Measurements from ENCODE around the gene DDX49.
"Not testable (repeated sequence)": the region's sequence is repeated elsewhere in the genome, so short reads cannot be mapped to it uniquely, and the experiment has no call there.

DDX49 gene

DNA sequence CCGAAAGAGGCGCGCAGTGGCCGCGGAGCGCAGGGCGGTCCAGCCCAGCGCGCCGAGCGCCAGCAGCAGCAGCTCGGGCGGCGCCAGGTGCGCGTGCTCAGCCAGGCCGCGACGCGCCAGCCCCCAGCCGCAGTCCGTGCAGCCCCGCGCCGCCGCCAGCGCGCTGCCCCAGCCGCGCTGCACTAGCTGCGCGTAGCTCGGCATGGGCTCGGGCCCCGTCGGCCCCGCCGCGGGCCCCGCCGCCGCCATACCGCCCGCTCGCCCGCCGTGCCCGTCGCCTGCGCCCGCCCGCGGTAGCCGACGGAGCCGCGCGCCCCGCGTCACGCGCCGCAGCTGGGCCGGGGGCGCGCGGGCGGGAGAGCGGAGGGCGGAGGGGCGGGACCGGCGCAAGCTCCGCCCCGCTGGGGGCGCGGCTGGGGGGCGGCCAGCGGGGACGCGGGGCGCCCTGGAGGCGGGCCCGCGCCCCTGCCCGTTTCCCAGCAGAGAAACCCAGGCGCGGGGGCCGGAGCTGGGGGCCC lies 23.6 kb upstream of the DDX49 start, which contains the start of gene CERS1:
TSS of gene CERS1 (minus strand) at position 335 of the 518 bp plus-strand sequence. CDS start at position 249, 86 bp downstream.
- DNase-seq, result no peak

DNA sequence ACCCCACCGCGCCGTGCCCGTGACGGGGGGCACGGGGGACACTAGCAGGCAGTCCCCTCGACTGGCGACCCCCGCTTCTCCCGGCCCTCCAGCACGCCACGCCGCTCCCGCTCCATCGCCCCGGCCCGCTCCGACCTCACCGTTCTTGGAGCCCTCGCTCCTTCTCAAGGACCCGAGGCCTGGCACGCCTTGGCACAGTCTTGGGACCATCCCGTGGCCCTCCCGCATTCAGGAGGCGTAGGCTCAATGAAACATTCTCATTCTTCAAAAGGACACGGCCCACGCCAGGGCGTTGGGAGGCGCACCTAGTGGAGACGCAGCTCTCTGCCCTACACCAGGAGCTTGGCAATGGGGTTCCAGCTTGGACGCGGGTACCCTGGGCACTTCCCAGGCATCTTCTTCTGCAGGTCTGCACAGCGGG lies 23.1 kb upstream of the DDX49 start:
- DNase-seq, result no peak

DNA sequence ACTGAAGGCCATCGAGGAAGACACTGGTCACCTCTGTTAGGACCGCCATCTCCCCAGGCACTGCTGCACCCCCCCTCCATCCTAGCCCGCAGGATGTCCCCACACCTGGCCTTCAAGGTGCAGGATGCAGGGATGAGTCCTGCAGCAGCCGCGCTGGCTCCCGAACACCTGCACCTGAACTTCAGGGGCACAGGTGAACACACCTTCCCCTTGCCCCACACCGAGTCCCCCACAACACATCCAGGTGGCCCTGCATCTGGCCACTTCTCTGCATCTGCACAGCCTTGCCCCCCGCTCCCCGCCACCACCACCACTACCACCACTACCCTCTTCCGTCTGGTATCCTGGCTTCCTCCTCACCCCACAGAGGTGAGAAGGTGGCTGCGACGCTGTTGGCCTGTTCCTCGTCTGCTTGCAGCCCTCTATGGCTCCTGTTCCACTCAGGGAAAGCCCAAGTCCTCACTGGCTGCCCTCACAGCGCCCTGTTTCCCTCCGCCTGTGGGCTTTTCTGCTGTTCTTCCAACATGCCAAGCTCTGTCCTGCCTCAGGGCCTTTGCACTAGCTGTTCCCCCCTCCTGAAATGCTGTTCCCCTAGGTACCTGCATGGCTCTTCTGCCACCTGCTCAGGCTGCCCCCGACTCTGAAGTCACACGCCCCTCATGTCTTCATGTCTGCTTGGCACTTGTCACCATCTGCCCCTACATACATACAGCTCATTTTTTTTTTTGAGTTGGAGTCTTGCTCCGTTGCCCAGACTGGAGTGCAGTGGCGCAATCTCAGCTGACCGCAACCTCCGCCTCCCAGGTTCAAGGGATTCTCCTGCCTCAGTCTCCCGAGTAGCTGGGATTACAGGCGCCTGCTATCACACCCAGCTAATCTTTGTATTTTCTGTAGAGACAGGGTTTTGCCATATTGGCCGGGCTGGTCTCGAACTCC lies 22.2 kb upstream of the DDX49 start:
- DNase-seq, result no peak

DNA sequence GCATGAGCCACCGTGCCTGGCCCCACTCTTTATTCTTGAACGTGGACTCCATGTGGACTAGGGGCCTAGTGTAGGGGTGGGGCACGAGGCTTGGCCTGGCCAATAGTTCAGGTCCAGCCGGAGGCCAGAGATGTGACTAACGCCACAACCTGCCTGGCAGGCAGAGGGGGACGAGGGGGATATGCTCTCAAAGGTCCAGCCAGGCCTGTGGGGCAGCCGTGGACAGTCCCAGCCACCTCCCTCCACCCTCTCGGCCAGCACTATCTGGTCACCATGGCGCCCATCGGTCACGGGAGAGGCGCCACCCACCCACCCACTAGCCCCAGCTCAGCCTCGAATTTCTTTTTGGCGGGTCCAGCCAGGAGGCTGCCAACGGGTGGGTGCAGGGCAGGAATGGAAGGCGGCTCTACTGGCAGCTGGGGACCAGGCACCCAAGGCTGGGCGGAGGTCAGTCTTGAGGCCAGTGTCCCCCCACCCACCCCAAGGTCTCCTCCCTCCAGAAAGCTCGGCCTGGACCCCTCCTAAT lies 21.4 kb upstream of the DDX49 start:
- no peak for DNase-seq

DNA sequence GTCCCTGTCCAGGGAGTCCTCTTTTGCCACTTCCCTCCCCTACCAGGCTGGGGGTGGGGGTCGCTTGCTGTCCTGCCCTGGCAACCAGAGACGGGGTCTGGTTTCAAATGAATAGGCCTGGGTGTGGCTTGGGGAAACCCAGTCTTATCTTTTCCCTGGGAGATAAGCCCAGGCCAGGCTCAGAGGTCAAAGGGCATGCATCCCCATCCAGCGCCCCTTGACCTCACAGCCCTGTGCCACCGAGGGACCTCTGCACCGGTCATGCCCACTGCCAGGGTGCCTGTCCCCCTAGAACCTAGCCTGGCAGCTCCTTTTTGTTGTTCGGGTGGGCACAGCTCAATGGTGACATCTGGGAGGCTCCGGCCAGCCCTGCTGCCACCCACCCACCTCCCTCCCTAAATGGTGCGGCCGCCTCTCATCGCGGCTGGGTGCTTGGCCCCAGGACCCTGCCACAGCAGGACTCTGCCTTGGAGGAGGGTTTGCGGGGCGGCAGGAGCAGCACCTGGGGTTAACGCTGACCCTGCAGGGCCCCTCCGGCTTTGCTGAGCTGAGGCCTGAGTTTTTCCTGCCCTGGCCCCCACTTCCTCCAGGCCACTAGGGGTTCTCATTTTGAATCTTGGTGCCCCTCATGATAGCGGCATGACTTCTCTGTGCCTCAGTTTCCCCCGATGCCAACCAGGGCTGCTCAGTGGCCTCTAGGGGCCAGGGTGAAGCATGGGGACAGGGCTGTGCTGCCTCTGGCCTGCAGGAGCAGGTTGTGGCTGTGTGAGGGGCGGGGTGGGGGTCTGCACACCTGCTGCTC lies 20.7 kb upstream of the DDX49 start:
- no peak for DNase-seq

DNA sequence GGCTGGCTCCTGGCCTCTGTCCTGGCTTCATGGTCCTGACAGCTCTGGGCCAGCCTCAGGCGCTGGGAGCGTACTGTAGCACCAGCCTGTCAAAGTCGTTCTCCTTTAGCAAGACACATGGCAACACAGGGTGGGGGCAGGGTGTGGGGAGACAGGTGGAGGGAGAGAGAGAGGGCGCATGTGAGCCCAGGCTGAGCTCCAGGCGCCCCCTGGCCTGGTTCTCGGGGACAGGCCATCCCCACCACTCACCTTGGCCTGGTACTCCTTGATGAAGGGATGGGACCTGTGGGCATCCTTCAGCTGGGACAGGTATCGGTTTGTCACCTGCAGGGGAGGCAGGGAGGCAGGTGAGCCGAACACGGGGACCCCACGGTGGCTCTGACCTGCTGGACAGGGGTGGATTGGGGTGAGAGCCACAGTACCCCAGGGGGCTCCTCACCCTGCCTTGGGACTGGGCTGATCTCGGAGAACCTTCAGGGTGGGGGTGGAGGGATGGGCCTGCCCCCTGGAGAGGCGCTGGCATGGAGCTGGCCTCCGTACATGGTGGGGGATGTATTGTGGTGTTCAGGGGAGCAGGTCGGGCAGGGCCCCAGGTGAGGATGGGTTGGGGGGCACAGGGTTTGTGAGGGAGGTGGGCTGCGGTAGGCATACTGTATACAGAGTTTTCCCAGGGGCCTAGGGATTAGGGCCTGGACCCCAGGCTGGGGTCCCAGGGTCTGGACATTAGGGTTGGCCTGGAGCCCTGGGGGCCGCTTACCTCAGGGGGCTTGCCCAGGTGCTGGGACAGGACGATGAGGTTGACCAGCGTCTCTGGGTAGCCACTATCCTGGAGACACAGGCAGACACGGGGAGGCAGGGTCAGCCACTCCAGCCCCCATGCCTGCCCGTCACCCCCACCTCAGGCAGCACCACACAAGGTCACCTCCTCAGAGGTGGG lies 19.6 kb upstream of the DDX49 start:
- no peak for DNase-seq

DNA sequence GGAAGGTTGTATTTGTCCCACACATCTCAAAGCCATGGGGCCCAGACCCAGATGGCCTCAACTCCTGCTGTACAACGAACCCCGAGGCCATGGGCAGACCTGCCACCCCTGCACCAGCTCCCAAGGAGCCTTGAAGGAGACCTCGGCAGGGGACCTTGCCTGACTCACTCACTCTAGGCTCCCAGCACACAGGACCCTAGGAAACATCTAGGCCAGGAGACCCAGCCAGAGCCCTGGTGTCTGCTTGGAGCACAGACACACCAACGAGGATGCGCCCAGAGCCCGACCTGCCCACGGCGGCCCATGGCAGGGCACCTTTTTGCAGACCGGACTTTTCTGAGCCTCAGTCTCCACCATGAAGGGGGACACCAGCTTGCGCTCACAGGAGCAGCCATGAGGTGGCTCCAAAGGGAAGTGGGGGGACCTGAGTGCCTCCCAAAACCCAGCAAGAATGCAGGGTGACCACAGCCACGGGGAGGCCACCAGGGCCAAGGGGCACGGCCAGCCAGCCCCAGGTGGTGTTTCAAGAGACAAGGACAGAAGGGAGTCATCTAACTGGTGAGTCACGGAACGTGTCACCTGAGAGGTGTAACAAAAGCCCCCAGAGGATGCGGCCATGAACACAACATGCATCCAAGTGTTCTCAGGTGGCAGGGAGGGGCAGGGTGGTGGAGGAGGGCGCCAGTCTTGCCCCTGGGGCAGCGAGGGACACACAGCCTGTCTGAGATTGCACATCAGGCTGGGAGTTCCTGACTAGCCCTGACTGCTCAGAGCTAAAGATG lies 18.6 kb upstream of the DDX49 start:
- DNase-seq, result no peak

DNA sequence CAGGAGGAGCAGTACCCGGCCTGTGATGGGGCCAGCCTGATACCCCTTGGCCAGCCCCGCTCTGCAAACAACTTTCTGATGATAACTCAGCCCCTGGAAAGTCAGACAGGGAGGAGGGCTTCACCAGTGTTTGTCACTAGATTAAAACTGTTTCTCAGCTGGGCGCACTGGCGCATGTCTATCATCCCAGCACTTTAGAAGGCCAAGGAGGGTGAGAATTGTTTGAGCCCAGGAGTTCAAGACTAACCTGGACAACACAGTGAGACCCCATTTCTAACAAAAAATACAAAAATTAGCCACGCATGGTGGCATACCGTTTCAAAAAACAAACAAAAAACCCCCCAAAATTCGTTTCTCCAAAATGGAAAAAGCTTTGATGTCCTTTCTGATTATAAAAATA lies 18.0 kb upstream of the DDX49 start:
- DNase-seq, result no peak

DNA sequence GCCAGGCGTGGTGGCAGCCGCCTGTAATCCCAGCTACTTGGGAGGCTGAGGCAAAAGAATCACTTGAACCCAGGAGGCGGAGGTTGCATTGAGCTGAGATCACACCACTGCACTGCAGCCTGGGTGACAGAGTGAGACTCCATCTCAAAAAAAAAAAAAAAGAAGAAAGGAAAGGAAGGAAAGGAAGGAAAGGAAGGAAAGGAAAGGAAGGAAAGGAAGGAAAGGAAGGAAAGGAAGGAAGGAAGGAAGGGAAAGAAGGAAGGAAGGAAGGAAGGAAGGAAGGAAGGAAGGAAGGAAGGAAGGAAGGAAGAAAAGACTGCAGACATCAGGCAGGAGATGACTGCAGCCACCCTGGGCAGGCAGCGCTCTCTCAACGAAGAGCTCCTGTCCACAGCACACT lies 17.0 kb upstream of the DDX49 start:
- DNase-seq, result not testable (repeated sequence)

DNA sequence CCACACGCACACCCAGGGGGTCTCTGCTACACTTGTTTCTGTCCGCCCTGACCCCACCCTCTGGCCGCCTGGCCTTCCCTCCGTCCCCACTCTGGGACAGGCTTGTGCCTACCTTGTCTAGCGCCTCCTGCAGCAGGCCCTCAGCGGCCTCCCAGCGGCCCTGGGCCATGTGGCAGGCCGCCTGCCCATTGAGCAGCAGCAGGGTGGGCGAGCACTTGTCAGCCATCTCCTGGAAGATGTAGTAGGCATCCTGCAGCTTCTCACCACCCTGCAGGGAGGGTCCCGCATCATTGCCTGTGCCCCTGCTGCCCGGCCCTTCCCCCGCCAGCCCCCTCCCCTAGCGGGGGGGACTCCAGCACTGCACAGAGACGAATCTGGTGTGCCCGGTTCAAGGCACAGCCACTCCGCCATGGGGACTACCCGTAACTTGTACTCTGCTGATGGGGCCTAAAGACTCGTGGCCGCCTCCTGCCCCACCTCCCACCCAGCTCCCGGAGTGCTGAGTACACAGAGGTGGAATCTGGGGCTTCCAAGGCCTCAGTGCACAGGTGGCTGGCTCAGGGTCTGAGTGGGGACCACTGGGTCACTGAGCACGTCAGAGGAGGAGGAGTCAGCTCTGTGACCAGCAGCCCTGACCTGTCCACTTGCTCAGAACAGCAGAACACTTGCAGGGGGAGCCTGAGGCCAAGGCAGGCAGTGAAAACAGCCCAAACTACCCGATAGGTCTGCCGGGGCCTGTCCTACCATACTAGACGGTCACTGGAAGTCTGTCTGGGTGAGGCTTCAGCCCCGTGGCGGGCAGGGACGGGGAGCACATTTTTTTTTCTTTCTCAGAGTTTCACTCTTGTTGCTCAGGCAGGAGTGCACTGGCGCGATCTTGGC lies 16.1 kb upstream of the DDX49 start:
- no peak for DNase-seq

DNA sequence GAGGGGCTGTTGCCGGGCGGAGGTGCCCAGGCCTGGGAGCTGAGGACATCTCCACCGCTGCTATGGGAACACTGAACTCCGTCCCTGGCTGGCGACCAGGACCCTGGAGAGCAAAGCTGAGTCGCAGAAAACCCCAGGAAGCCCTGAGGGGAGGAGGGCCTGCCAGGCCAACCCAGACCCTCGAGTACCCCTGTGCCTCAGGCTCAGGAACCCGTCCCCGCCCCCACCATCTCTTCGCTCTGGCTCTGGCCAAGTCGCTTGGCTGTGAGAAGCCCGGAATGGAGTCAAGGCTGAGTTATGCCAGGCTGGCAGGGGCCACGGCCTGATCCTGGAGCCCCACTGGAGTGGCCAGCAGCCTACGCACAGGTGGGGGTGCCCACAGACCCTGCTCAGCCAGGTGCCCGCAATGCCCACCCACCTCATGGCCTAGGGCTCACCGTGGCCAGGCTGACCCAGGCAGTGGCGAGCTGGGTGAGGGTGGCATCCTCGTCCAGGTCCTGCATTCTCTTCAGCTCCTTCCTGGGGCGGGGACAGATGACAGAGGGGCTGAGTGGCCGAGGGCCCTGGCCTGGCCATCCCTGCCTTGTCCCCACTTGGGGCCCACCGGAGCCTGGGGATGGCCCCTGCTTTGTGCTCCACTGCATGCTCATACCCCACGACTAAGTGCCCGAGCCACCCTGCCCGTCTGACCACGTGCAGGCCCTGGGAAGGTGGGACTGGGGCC lies 15.0 kb upstream of the DDX49 start:
- no peak for DNase-seq

DNA sequence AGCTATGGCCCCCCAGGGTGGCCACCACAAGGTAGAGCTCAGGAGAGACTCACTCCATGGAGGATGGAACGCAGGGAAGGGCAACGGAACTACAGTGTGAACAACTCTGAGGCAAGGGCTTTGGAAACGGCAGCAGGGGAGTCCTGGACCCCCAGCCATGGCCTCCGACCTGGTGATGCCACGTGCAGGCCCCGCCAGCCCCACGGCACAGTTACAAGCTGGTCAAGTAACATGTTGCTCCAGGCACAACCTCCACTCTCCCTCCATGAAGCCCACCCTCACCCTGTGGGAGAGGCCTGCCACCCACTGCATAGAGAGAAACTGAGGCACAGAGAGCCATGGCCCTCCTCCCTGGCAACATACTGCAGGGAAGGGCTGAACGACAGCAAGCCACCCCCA lies 14.5 kb upstream of the DDX49 start:
- no peak for DNase-seq

DNA sequence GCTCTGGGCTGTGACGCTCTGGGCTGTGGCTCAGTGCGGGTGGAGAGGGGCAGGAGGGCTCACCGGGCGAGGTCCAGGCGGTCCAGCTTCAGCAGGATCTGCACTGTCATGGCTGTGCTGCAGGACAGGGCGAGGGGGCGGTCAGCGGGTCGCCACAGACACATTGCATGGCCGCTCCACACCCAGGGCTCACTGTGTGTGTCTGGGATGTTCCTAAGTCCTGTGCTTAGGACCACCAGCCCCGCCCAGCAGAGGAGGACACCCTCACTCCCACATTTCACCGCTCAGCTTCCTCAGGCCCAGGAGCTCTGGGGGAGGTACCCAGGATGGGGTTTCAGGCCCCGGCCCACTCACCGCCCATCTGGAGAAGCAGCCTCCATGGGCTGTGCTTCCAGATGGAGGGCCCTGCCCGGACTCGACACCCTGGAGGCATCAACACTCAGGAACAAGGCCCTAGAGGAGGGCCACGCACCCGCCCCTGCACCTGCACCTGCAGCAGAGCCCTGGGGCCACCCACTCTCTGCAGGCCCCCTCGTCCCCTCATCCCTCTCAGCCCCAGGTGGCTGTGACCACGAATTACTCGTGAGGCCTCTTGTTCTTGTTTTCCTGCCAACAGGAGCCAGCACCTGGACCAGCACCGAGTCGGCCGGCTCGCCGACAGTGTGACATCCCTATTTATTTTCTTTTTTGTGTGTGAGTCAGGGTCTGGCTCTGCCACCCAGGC lies 13.8 kb upstream of the DDX49 start:
- no peak for DNase-seq

DNA sequence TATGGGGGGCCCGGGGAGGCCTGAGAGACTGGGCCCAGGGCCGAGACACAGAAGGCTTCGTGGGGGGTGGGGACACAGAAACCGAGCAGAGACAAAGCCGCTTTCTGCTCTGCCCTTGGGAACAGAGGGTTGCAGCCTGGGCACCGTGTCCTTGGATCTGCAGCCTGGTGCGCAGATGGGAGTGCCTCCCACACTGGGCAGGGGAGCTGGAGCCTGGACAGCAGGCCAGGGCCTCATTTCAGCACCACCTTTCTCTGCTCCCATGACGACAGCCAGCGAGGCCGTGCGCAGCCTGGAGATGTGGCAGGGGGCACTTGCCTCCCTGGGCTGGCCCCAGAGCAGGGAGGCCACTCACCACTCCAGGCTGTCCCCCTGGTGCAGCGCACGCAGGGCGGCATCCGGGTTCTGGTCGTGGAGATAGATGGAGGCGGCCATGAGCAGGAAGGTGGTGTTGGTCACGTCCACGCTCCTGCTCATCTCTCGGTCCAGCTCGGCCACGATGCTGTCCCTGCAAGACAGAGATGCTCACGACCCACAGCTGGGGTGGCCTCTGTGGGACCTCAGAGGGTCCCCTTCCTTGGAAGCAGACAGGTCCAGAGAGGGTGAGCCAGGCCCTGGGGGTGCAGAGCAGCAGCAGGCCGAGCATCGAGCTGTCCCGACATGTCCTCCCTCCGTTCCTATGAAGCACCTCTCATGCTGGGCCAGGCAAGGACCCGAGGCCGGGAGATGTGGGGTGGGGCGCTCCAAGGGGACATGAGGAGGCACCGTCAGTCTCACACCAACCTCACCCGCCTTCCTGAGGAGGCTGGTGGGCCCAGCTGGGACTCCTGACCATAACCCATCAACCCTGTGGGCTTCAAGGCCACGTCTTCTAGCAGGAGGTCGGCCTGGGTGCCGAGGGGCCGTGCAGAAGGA lies 12.7 kb upstream of the DDX49 start:
- DNase-seq, result no peak

DNA sequence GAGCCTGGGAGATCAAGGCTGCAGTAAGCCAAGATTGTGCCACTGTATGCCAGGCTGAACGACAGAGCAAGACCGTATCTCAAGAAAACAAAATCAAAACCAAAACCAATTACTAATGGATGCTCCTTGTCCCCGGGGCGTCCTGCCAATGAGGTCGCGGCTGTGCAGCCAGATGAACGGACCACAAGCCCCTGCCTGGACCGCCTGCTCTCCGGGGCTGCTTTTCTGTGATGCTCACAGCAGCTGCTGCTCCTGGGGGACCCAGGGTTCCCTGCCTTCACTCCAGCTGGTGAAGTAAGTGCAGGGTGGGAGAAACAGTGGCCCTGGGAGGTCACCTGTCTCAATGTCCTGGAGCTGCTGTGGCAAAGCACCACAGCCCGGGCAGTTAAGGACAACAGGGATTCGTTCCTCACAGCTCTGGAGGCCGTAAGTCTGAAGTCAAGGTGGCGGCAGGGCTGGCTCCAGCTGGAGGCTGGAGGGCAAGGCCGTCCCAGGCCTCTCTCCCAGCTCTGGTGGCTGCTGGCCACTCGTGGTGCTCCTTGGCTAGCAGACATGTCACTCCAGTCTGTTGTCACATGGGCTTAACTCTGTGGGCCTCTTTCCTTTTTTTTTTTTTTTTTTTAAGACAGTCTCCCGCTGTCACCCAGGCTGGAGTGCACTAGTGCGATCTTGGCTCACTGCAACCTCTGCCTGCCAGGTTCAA lies 10.4 kb upstream of the DDX49 start:
- DNase-seq, result no peak

DNA sequence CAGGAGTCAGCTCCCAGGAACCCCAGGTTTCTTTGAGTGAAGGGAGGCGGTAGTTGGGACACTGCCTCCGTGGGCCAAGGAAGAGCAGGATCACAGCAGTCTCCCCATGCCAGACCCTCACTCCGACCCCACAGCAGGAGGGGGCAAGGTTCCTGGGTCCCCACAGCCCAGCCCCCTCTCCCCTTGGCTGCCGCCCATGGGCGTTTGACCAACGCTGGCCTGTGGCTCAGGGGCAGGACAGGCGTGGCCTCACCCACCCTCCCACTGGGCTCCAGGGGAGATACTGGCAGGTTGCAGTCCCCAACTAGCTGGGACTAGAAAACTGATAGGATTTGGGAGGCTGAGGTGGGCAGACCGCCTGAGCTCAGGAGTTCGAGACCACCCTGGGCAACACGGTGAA lies 9.5 kb upstream of the DDX49 start:
- no peak for DNase-seq

DNA sequence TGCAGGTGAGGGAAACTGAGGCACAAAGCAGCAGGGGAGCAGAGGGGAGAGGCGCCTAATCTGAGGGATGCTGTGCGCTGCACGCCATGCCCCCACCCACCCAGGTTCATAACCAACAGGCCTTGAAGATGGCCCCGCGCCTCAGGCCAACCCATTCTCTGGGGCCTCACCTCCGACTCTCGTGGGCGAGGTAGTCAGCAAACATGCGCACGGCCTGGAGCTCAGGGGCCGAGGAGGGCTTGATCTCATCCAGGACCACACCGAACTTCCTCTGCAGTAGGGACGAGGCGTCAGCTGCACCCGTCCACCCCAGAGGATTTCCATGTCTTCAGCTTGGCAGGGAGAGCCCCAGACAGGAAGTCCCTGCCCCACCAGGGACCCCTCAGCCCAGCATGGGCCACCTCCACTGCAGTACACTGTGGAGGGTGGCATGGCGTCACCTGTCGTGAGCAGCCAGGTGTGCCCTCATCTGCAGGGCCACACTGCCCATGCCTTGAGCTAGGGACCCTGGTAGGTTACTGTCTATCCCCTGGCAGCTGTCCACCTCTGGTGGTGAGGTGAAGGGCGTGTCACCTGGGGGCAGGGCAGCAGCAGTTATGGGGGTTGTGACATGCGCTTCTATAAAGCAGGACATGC lies 8.6 kb upstream of the DDX49 start:
- DNase-seq, result no peak
